CD14-positive monocyte (primary cell): ENCODE results near the gene RSRP1. TPM values are rescaled to one million over a fixed set of nuclear protein-coding genes. Genes with fewer than 3 reads are reported as not detected.
A peak's percentile ranks its signal among the peaks of the same experiment; 100 is the strongest.
"Not testable (repeated sequence)": the region's sequence is repeated elsewhere in the genome, so short reads cannot be mapped to it uniquely, and the experiment has no call there.

Experiments used
- DNase-seq, 3 donors: peaks; one replicate each; pipeline ENCODE4 v3.0.0-alpha.2; 2011 to 2022
- H2AFZ ChIP-seq: 2 replicates; pipeline ENCODE4 v1.6.0; 2012; ENCODE audit warnings: mild to moderate bottlenecking, low read depth, low read length, inconsistent platforms; ENCODE audit not compliant: insufficient read depth, poor library complexity, severe bottlenecking
- H3K27ac ChIP-seq, 2 donors: 1 replicate in 1 of 2; 2 replicates in 1 of 2; pipeline ENCODE4 v1.5.1; 2012 to 2013; ENCODE audit warnings: low read length in 2 of 2, control low read depth in 1 of 2, inconsistent platforms in 1 of 2, low read depth in 1 of 2, mild to moderate bottlenecking in 1 of 2
- H3K27me3 ChIP-seq, 2 donors: one replicate each; pipeline versions ENCODE4 v1.6.0 to v1.6.1; 2011 to 2013; ENCODE audit warnings: low read length in 2 of 2; ENCODE audit not compliant: control insufficient read depth in 2 of 2, insufficient read depth in 2 of 2
- H3K36me3 ChIP-seq, 2 donors: replicated peaks in 1 of 2; 1 replicate in 1 of 2; 2 replicates in 1 of 2; pipeline versions ENCODE4 v1.5.1 to v1.6.1; 2012 to 2013; ENCODE audit warnings: low read length in 2 of 2, control low read depth in 1 of 2, inconsistent platforms in 1 of 2, mild to moderate bottlenecking in 1 of 2; ENCODE audit not compliant: insufficient read depth in 2 of 2, control insufficient read depth in 1 of 2
- H3K4me1 ChIP-seq, 2 donors: 1 replicate in 1 of 2; 2 replicates in 1 of 2; pipeline versions ENCODE4 v1.5.1 to v1.6.1; 2012 to 2013; ENCODE audit warnings: low read length in 2 of 2, control low read depth in 1 of 2, inconsistent platforms in 1 of 2, mild to moderate bottlenecking in 1 of 2, moderate library complexity in 1 of 2; ENCODE audit not compliant: insufficient read depth in 2 of 2, control insufficient read depth in 1 of 2
- H3K4me2 ChIP-seq: replicated peaks from 2 replicates; pipeline ENCODE3; 2012; ENCODE audit warnings: low read length, moderate library complexity, mild to moderate bottlenecking; ENCODE audit not compliant: poor library complexity, severe bottlenecking; ENCODE audit errors: extremely low read depth
- H3K4me3 ChIP-seq, 3 experiments: fragments of 200-600 bp in 1 of 3; sonication (generic) in 1 of 3; replicated peaks in 1 of 3; 1 replicate in 2 of 3; 2 replicates in 1 of 3; pipeline ENCODE4 v1.5.1; 2011 to 2013; ENCODE audit warnings: low read length in 3 of 3, mild to moderate bottlenecking in 3 of 3, control low read depth in 2 of 3, low read depth in 2 of 3, inconsistent platforms in 1 of 3, moderate library complexity in 1 of 3
- H3K79me2 ChIP-seq: 2 replicates; pipeline ENCODE4 v1.6.0; 2012; ENCODE audit warnings: mild to moderate bottlenecking, control low read depth, inconsistent platforms, low read length, moderate library complexity; ENCODE audit not compliant: insufficient read depth
- H3K9ac ChIP-seq: 2 replicates; pipeline ENCODE4 v1.6.0; 2017; ENCODE audit warnings: low read length, mild to moderate bottlenecking; ENCODE audit not compliant: insufficient read depth, poor library complexity, severe bottlenecking
- H3K9me3 ChIP-seq, 2 donors: replicated peaks in 1 of 2; 1 replicate in 1 of 2; 2 replicates in 1 of 2; pipeline versions ENCODE4 v1.5.1 to v1.6.1; 2012 to 2013; ENCODE audit warnings: low read length in 2 of 2, control low read depth in 1 of 2; ENCODE audit not compliant: control insufficient read depth in 1 of 2, insufficient read depth in 1 of 2
- H4K20me1 ChIP-seq: 2 replicates; pipeline ENCODE4 v1.6.0; 2012; ENCODE audit warnings: mild to moderate bottlenecking, low read length, control low read depth, moderate library complexity; ENCODE audit not compliant: insufficient read depth
- H3K27ac Mint-ChIP-seq, 7 donors: one replicate each; pipeline ENCODE4 v1.8.0; 2020; ENCODE audit warnings: mild to moderate bottlenecking in 7 of 7, mixed read lengths in 7 of 7, moderate library complexity in 6 of 7, inconsistent platforms in 2 of 7
- H3K27me3 Mint-ChIP-seq, 3 donors: one replicate each; pipeline ENCODE4 v1.8.0; 2021 to 2022; ENCODE audit warnings: low read depth in 3 of 3, mild to moderate bottlenecking in 3 of 3, mixed read lengths in 3 of 3, moderate library complexity in 3 of 3, inconsistent platforms in 1 of 3
- H3K36me3 Mint-ChIP-seq, 2 donors: one replicate each; pipeline ENCODE4 v1.8.0; 2020; ENCODE audit warnings: mixed read lengths in 2 of 2, inconsistent platforms in 1 of 2, mild to moderate bottlenecking in 1 of 2
- H3K4me1 Mint-ChIP-seq: one replicate; pipeline ENCODE4 v1.8.0; 2020; ENCODE audit warnings: mild to moderate bottlenecking, mixed read lengths
- H3K4me3 Mint-ChIP-seq, 2 donors: one replicate each; pipeline ENCODE4 v1.8.0; 2020; ENCODE audit warnings: mild to moderate bottlenecking in 2 of 2, mixed read lengths in 2 of 2, moderate library complexity in 1 of 2
- H3K9me3 Mint-ChIP-seq, 7 donors: one replicate each; pipeline ENCODE4 v1.8.0; 2020 to 2022; ENCODE audit warnings: mixed read lengths in 7 of 7, mild to moderate bottlenecking in 6 of 7, moderate library complexity in 6 of 7, inconsistent platforms in 2 of 7
- CTCF ChIP-seq: fragments of 200-600 bp; IDR thresholded peaks from one replicate; pipeline ENCODE4 v1.8.0; 2022; ENCODE audit warnings: antibody characterized with exemption, mild to moderate bottlenecking
- WGBS: methylation state at CpG from one replicate; pipeline ENCODE4 v1.1.5; 2013; ENCODE audit warnings: missing lambda C conversion rate; ENCODE audit not compliant: insufficient coverage; 5-methylcytosine and 5-hydroxymethylcytosine counted together
- intact Hi-C, 2 donors: fragments of 100-400 bp; cut with micrococcal nuclease; formaldehyde crosslinking; loops; one replicate each; pipeline versions ENCODE4 v1.15.0 to v1.15.1; 2023
- polyA plus RNA-seq, 3 donors: library from polyadenylated mRNA; depleted of rRNA in 1 of 3; unstranded in 2 of 3; stranded (reverse) in 1 of 3; fragments of 300-500 nt in 2 of 3; fragments of >200 nt in 1 of 3; fragmentation: Illumina TruSeq in 2 of 3; gene quantifications; 1 replicate in 2 of 3; 2 replicates in 1 of 3; pipeline ENCODE4 v1.2.3, GENCODE V29; 2012 to 2021

RSRP1 gene
- polyA plus RNA-seq, 3 donors: 23.6 to 272 (median 30.2) TPM

GRCh38 chr1:25239681-25240541, 7.3 kb downstream of the RSRP1 start:
- H3K4me2 ChIP-seq: peak overlapping the region; percentile 81
- Mint-ChIP-seq H3K36me3 (peaks cover 37 to 52% of the 10 kb centered on the region in 2 donors), H3K4me3 (peak overlapping the region; percentile 88 to 92), H3K9me3 (no peaks in the 10 kb centered on the region), H3K27me3 (no peaks in the 10 kb centered on the region), H3K4me1 (peaks cover 40% of the 10 kb centered on the region), H3K27ac (peak overlapping the region; percentile 96 to 99 (median 98))
- peaks cover 54% of the 10 kb centered on the region for H4K20me1 ChIP-seq
- H3K27ac ChIP-seq: peak overlapping the region; percentile 89 to 91
- H3K9me3 ChIP-seq: no peaks in the 10 kb centered on the region
- intact Hi-C loops: no loop called here
- TF ChIP-seq CTCF: peak; percentile 63
- H3K4me3 ChIP-seq: peak overlapping the region; percentile 39 to 77 (median 47)
- DNase-seq: peak; percentile 92 to 95 (median 93)
- no peaks in the 10 kb centered on the region for H3K27me3 ChIP-seq
- peaks cover 76% of the 10 kb centered on the region for H3K79me2 ChIP-seq
- H2AFZ ChIP-seq: peak overlapping the region; percentile 79
- H3K4me1 ChIP-seq: peaks cover 29 to 59% of the 10 kb centered on the region in 2 donors
- peak overlapping the region; percentile 66 for H3K9ac ChIP-seq
- peaks cover 36 to 45% of the 10 kb centered on the region in 2 donors for H3K36me3 ChIP-seq
- WGBS: under 1% methylated on average over 33 of the region's 41 CpGs

GRCh38 chr1:25238046-25238445, 9.2 kb downstream of the RSRP1 start:
- Mint-ChIP-seq H3K27me3 (no peaks in the 10 kb centered on the region), H3K4me1 (peaks cover 31% of the 10 kb centered on the region), H3K36me3 (peaks cover 21 to 37% of the 10 kb centered on the region in 2 donors), H3K4me3 (no peak overlapping the region), H3K9me3 (no peaks in the 10 kb centered on the region), H3K27ac (peak overlapping the region in 2 of 7 donors; percentile 30 to 57)
- no peak for TF ChIP-seq CTCF
- intact Hi-C loops: no loop called here
- DNase-seq: no peak
- Histone ChIP-seq H3K4me1 (peaks cover 24 to 53% of the 10 kb centered on the region in 2 donors), H3K9ac (no peak overlapping the region), H3K27me3 (no peaks in the 10 kb centered on the region), H3K4me3 (no peak overlapping the region), H3K79me2 (peaks cover 76% of the 10 kb centered on the region), H3K4me2 (no peak overlapping the region), H3K9me3 (no peaks in the 10 kb centered on the region), H2AFZ (no peak overlapping the region), H4K20me1 (peaks cover 35% of the 10 kb centered on the region), H3K36me3 (peaks cover 17 to 27% of the 10 kb centered on the region in 2 donors), H3K27ac (no peak overlapping the region)
- 100% methylated on average over 1 of the region's 11 CpGs for WGBS

- H3K4me3 ChIP-seq, H3K4me2 ChIP-seq, intact Hi-C loops, H3K9me3 ChIP-seq, H3K9me3 Mint-ChIP-seq, H3K9ac ChIP-seq, H2AFZ ChIP-seq, H3K4me3 Mint-ChIP-seq, H3K27me3 Mint-ChIP-seq, H3K27ac ChIP-seq, DNase-seq, H3K36me3 ChIP-seq, H3K27me3 ChIP-seq: not testable (repeated sequence)
- peaks cover 17% of the 10 kb centered on the region for H4K20me1 ChIP-seq
- peaks cover 30 to 54% of the 10 kb centered on the region in 2 donors for H3K4me1 ChIP-seq
- 92% methylated on average over 4 of the region's 7 CpGs for WGBS
- Mint-ChIP-seq H3K27ac (peak overlapping the region in 1 of 7 donors; percentile 12), H3K36me3 (peaks cover 12 to 20% of the 10 kb centered on the region in 2 donors), H3K4me1 (peaks cover 31% of the 10 kb centered on the region)
- peaks cover 77% of the 10 kb centered on the region for H3K79me2 ChIP-seq
Observed at GRCh38 chr1:25236261-25236660, 11.0 kb downstream of the RSRP1 start.
